ENCODE data around the gene NBEA. TPM values are rescaled to one million over a fixed set of nuclear protein-coding genes. Genes with fewer than 3 reads are reported as not detected.
"Not testable (repeated sequence)": the region's sequence is repeated elsewhere in the genome, so short reads cannot be mapped to it uniquely, and the experiment has no call there.

The NBEA gene
- total RNA-seq, 1 donor from 2014 or later = 1.2 TPM

- no peak for ATAC-seq
Measured at GRCh38 chr13:35309706-35310105, 367.6 kb downstream of the NBEA start.

GRCh38 chr13:35332134-35332533, 390.1 kb downstream of the NBEA start:
- no peak for ATAC-seq

- ATAC-seq = no peak
Measured at GRCh38 chr13:35333157-35333556, 391.1 kb downstream of the NBEA start.

- ATAC-seq = no peak
Measured at GRCh38 chr13:35342440-35342839, 400.4 kb downstream of the NBEA start.

GRCh38 chr13:35343417-35343816, 401.3 kb downstream of the NBEA start:
- no peak for ATAC-seq

GRCh38 chr13:35345992-35346391, 403.9 kb downstream of the NBEA start:
- no peak for ATAC-seq

- no peak for ATAC-seq
Measured at GRCh38 chr13:35346494-35346893, 404.4 kb downstream of the NBEA start.

- ATAC-seq = no peak
Measured at GRCh38 chr13:35347679-35348205, 405.7 kb downstream of the NBEA start.

GRCh38 chr13:35349052-35349451, 407.0 kb downstream of the NBEA start:
- no peak for ATAC-seq

GRCh38 chr13:35349673-35350278, 407.7 kb downstream of the NBEA start:
- ATAC-seq = no peak

- ATAC-seq = no peak
Measured at GRCh38 chr13:35354285-35354684, 412.2 kb downstream of the NBEA start.

GRCh38 chr13:35354882-35355281, 412.8 kb downstream of the NBEA start:
- ATAC-seq = no peak

- ATAC-seq = no peak
Measured at GRCh38 chr13:35356572-35356971, 414.5 kb downstream of the NBEA start.

- ATAC-seq = no peak
Measured at GRCh38 chr13:35365883-35366282, 423.8 kb downstream of the NBEA start.

GRCh38 chr13:35367586-35367985, 425.5 kb downstream of the NBEA start:
- no peak for ATAC-seq

GRCh38 chr13:35378939-35379338, 436.9 kb downstream of the NBEA start:
- ATAC-seq = no peak

- ATAC-seq = no peak
Measured at GRCh38 chr13:35379663-35380062, 437.6 kb downstream of the NBEA start.

- ATAC-seq = no peak
Measured at GRCh38 chr13:35387682-35388250, 445.7 kb downstream of the NBEA start.

- ATAC-seq = no peak
Measured at GRCh38 chr13:35388441-35389355, 446.6 kb downstream of the NBEA start.

GRCh38 chr13:35389535-35389934, 447.5 kb downstream of the NBEA start:
- no peak for ATAC-seq

- no peak for ATAC-seq
Measured at GRCh38 chr13:35392768-35393167, 450.7 kb downstream of the NBEA start.

- no peak for ATAC-seq
Measured at GRCh38 chr13:35393886-35394285, 451.8 kb downstream of the NBEA start.

- not testable (repeated sequence) for ATAC-seq
Measured at GRCh38 chr13:35408285-35408684, 466.2 kb downstream of the NBEA start.
